CD14-positive monocyte (primary cell): ENCODE data around the gene COL21A1. TPM values are rescaled to one million over a fixed set of nuclear protein-coding genes. Genes with fewer than 3 reads are reported as not detected.

Experiments
- DNase-seq, 3 donors: peaks; one replicate each; pipeline ENCODE4 v3.0.0-alpha.2; 2011 to 2022
- H2AFZ ChIP-seq: 2 replicates; pipeline ENCODE4 v1.6.0; 2012; ENCODE audit warnings: mild to moderate bottlenecking, low read depth, low read length, inconsistent platforms; ENCODE audit not compliant: insufficient read depth, poor library complexity, severe bottlenecking
- H3K27ac ChIP-seq, 2 donors: 1 replicate in 1 of 2; 2 replicates in 1 of 2; pipeline ENCODE4 v1.5.1; 2012 to 2013; ENCODE audit warnings: low read length in 2 of 2, control low read depth in 1 of 2, inconsistent platforms in 1 of 2, low read depth in 1 of 2, mild to moderate bottlenecking in 1 of 2
- H3K27me3 ChIP-seq, 2 donors: one replicate each; pipeline versions ENCODE4 v1.6.0 to v1.6.1; 2011 to 2013; ENCODE audit warnings: low read length in 2 of 2; ENCODE audit not compliant: control insufficient read depth in 2 of 2, insufficient read depth in 2 of 2
- H3K36me3 ChIP-seq, 2 donors: replicated peaks in 1 of 2; 1 replicate in 1 of 2; 2 replicates in 1 of 2; pipeline versions ENCODE4 v1.5.1 to v1.6.1; 2012 to 2013; ENCODE audit warnings: low read length in 2 of 2, control low read depth in 1 of 2, inconsistent platforms in 1 of 2, mild to moderate bottlenecking in 1 of 2; ENCODE audit not compliant: insufficient read depth in 2 of 2, control insufficient read depth in 1 of 2
- H3K4me1 ChIP-seq, 2 donors: 1 replicate in 1 of 2; 2 replicates in 1 of 2; pipeline versions ENCODE4 v1.5.1 to v1.6.1; 2012 to 2013; ENCODE audit warnings: low read length in 2 of 2, control low read depth in 1 of 2, inconsistent platforms in 1 of 2, mild to moderate bottlenecking in 1 of 2, moderate library complexity in 1 of 2; ENCODE audit not compliant: insufficient read depth in 2 of 2, control insufficient read depth in 1 of 2
- H3K4me2 ChIP-seq: replicated peaks from 2 replicates; pipeline ENCODE3; 2012; ENCODE audit warnings: low read length, moderate library complexity, mild to moderate bottlenecking; ENCODE audit not compliant: poor library complexity, severe bottlenecking; ENCODE audit errors: extremely low read depth
- H3K4me3 ChIP-seq, 3 experiments: fragments of 200-600 bp in 1 of 3; sonication (generic) in 1 of 3; replicated peaks in 1 of 3; 1 replicate in 2 of 3; 2 replicates in 1 of 3; pipeline ENCODE4 v1.5.1; 2011 to 2013; ENCODE audit warnings: low read length in 3 of 3, mild to moderate bottlenecking in 3 of 3, control low read depth in 2 of 3, low read depth in 2 of 3, inconsistent platforms in 1 of 3, moderate library complexity in 1 of 3
- H3K79me2 ChIP-seq: 2 replicates; pipeline ENCODE4 v1.6.0; 2012; ENCODE audit warnings: mild to moderate bottlenecking, control low read depth, inconsistent platforms, low read length, moderate library complexity; ENCODE audit not compliant: insufficient read depth
- H3K9ac ChIP-seq: 2 replicates; pipeline ENCODE4 v1.6.0; 2017; ENCODE audit warnings: low read length, mild to moderate bottlenecking; ENCODE audit not compliant: insufficient read depth, poor library complexity, severe bottlenecking
- H3K9me3 ChIP-seq, 2 donors: replicated peaks in 1 of 2; 1 replicate in 1 of 2; 2 replicates in 1 of 2; pipeline versions ENCODE4 v1.5.1 to v1.6.1; 2012 to 2013; ENCODE audit warnings: low read length in 2 of 2, control low read depth in 1 of 2; ENCODE audit not compliant: control insufficient read depth in 1 of 2, insufficient read depth in 1 of 2
- H4K20me1 ChIP-seq: 2 replicates; pipeline ENCODE4 v1.6.0; 2012; ENCODE audit warnings: mild to moderate bottlenecking, low read length, control low read depth, moderate library complexity; ENCODE audit not compliant: insufficient read depth
- H3K27ac Mint-ChIP-seq, 7 donors: one replicate each; pipeline ENCODE4 v1.8.0; 2020; ENCODE audit warnings: mild to moderate bottlenecking in 7 of 7, mixed read lengths in 7 of 7, moderate library complexity in 6 of 7, inconsistent platforms in 2 of 7
- H3K27me3 Mint-ChIP-seq, 3 donors: one replicate each; pipeline ENCODE4 v1.8.0; 2021 to 2022; ENCODE audit warnings: low read depth in 3 of 3, mild to moderate bottlenecking in 3 of 3, mixed read lengths in 3 of 3, moderate library complexity in 3 of 3, inconsistent platforms in 1 of 3
- H3K36me3 Mint-ChIP-seq, 2 donors: one replicate each; pipeline ENCODE4 v1.8.0; 2020; ENCODE audit warnings: mixed read lengths in 2 of 2, inconsistent platforms in 1 of 2, mild to moderate bottlenecking in 1 of 2
- H3K4me1 Mint-ChIP-seq: one replicate; pipeline ENCODE4 v1.8.0; 2020; ENCODE audit warnings: mild to moderate bottlenecking, mixed read lengths
- H3K4me3 Mint-ChIP-seq, 2 donors: one replicate each; pipeline ENCODE4 v1.8.0; 2020; ENCODE audit warnings: mild to moderate bottlenecking in 2 of 2, mixed read lengths in 2 of 2, moderate library complexity in 1 of 2
- H3K9me3 Mint-ChIP-seq, 7 donors: one replicate each; pipeline ENCODE4 v1.8.0; 2020 to 2022; ENCODE audit warnings: mixed read lengths in 7 of 7, mild to moderate bottlenecking in 6 of 7, moderate library complexity in 6 of 7, inconsistent platforms in 2 of 7
- CTCF ChIP-seq: fragments of 200-600 bp; IDR thresholded peaks from one replicate; pipeline ENCODE4 v1.8.0; 2022; ENCODE audit warnings: antibody characterized with exemption, mild to moderate bottlenecking
- WGBS: methylation state at CpG from one replicate; pipeline ENCODE4 v1.1.5; 2013; ENCODE audit warnings: missing lambda C conversion rate; ENCODE audit not compliant: insufficient coverage; 5-methylcytosine and 5-hydroxymethylcytosine counted together
- intact Hi-C, 2 donors: fragments of 100-400 bp; cut with micrococcal nuclease; formaldehyde crosslinking; loops; one replicate each; pipeline versions ENCODE4 v1.15.0 to v1.15.1; 2023
- polyA plus RNA-seq, 3 donors: library from polyadenylated mRNA; depleted of rRNA in 1 of 3; unstranded in 2 of 3; stranded (reverse) in 1 of 3; fragments of 300-500 nt in 2 of 3; fragments of >200 nt in 1 of 3; fragmentation: Illumina TruSeq in 2 of 3; gene quantifications; 1 replicate in 2 of 3; 2 replicates in 1 of 3; pipeline ENCODE4 v1.2.3, GENCODE V29; 2012 to 2021

COL21A1 gene
- polyA plus RNA-seq, 3 donors: 0.03 TPM; not detected in 2

- peaks cover 0 to 6% (median 2%) of the 10 kb centered on the region in 7 donors for H3K9me3 Mint-ChIP-seq
- Histone ChIP-seq H3K9ac (no peak overlapping the region), H3K79me2 (no peaks in the 10 kb centered on the region), H3K27ac (no peak overlapping the region), H4K20me1 (no peaks in the 10 kb centered on the region), H3K4me1 (no peaks in the 10 kb centered on the region), H2AFZ (no peak overlapping the region), H3K27me3 (no peaks in the 10 kb centered on the region), H3K4me2 (no peak overlapping the region), H3K9me3 (no peaks in the 10 kb centered on the region), H3K4me3 (no peak overlapping the region), H3K36me3 (no peaks in the 10 kb centered on the region)
- intact Hi-C loops: no loop called here
- H3K4me1 Mint-ChIP-seq: no peaks in the 10 kb centered on the region
- H3K27me3 Mint-ChIP-seq: peaks cover 0 to 3% (median 0%) of the 10 kb centered on the region in 3 donors
- TF ChIP-seq CTCF: no peak
- no peak overlapping the region for H3K27ac Mint-ChIP-seq
- H3K36me3 Mint-ChIP-seq: no peaks in the 10 kb centered on the region
- no peak overlapping the region for H3K4me3 Mint-ChIP-seq
- WGBS: 96% methylated on average over 3 of the region's 3 CpGs
- no peak for DNase-seq
These were observed 223.6 kb downstream of the COL21A1 start for GRCh38 chr6:56023829-56024228.

- WGBS: no CpG with 5 or more reads among the region's 1 CpG
- Histone ChIP-seq H3K27ac (no peak overlapping the region), H3K4me2 (no peak overlapping the region), H2AFZ (no peak overlapping the region), H3K79me2 (no peaks in the 10 kb centered on the region), H3K4me1 (no peaks in the 10 kb centered on the region), H3K4me3 (no peak overlapping the region), H3K27me3 (no peaks in the 10 kb centered on the region), H3K9me3 (no peaks in the 10 kb centered on the region), H3K9ac (no peak overlapping the region), H4K20me1 (no peaks in the 10 kb centered on the region), H3K36me3 (no peaks in the 10 kb centered on the region)
- Mint-ChIP-seq H3K4me3 (no peak overlapping the region), H3K9me3 (peaks cover 0 to 6% (median 2%) of the 10 kb centered on the region in 7 donors), H3K36me3 (no peaks in the 10 kb centered on the region), H3K27me3 (peaks cover 0 to 3% (median 0%) of the 10 kb centered on the region in 3 donors), H3K27ac (no peak overlapping the region), H3K4me1 (no peaks in the 10 kb centered on the region)
- no peak for DNase-seq
- TF ChIP-seq CTCF: no peak
- intact Hi-C loops: no loop called here
These were observed 224.7 kb downstream of the COL21A1 start for GRCh38 chr6:56022678-56023077.
